Stimulated activated CD4-positive, alpha-beta T cell treated with anti-CD3 and anti-CD28 coated beads, Interleukin-12 subunit alpha, Interleukin-12 subunit beta, amount 100 ng/mL, for 48 hours (primary cell): ENCODE data around the gene ACAT1.
"Not testable (repeated sequence)": the region's sequence is repeated elsewhere in the genome, so short reads cannot be mapped to it uniquely, and the experiment has no call there.

Source experiments
- DNase-seq, 3 donors: peaks; one replicate each; pipeline ENCODE4 v3.0.0-alpha.2; 2020; ENCODE audit warnings: low read depth in 2 of 3, low spot score in 1 of 3

Gene ACAT1

GRCh38 chr11:108144615-108145014 is 23.2 kb downstream of the ACAT1 start:
- DNase-seq = no peak

DNA sequence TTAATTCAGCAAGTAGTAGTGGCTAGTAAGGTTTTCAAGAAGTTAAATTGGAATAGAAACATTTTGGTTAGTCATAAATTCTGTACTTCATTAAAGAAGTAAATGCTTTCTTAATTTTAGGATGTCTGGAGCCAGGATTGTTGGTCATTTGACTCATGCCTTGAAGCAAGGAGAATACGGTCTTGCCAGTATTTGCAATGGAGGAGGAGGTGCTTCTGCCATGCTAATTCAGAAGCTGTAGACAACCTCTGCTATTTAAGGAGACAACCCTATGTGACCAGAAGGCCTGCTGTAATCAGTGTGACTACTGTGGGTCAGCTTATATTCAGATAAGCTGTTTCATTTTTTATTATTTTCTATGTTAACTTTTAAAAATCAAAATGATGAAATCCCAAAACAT is 25.8 kb downstream of the ACAT1 start:
- DNase-seq = no peak

DNA sequence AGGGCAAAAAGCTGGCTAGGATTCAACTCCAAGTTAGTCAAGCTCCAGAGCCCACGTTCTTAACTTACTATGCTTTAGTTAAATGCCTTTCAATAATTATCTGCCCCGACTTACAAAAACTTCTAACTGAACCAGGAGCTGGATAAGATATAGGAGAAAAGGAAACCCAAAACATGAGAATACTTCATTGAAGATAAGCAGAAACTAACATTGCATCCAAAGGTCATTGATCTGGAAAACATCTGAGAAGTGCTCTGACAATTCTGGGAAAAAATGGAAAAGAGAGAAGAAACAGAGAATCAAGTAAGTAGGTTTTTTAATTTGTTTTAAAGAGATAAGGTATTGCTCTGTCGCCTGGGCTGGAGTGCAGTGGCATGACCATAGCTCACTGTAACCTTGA is 27.2 kb downstream of the ACAT1 start:
- DNase-seq = no peak

GRCh38 chr11:108154591-108154990 is 33.2 kb downstream of the ACAT1 start:
- DNase-seq = no peak

DNA sequence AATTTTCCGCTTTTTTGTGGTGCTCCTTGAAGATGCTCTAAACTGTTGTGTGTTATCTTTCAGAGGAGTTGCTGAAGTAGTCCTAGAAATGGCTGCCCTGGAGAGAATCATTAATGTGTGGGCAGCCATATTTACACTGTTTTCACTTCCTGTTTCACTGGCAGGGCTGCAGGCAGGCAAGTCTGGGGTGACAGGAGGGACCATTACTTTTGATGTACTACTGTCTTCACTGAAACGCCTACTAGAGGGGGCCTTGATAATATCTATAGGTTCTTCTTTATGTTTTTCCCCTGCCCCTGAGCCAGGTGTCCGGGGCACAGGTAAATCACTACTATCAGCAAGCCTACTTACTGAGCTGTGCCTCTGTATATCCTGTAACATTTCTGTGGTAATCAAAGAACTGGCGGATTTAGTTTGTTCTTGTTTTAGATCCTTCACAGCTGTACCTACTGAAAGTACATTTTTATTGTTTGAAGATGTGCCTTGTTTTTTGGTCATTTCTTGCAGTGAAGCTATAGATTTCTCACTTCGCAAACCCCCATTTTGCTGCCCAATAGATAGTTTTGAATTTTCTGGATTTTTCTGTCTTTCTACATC is 39.7 kb downstream of the ACAT1 start:
- no peak for DNase-seq

GRCh38 chr11:108162878-108163277 is 41.5 kb downstream of the ACAT1 start:
- DNase-seq = not testable (repeated sequence)

DNA sequence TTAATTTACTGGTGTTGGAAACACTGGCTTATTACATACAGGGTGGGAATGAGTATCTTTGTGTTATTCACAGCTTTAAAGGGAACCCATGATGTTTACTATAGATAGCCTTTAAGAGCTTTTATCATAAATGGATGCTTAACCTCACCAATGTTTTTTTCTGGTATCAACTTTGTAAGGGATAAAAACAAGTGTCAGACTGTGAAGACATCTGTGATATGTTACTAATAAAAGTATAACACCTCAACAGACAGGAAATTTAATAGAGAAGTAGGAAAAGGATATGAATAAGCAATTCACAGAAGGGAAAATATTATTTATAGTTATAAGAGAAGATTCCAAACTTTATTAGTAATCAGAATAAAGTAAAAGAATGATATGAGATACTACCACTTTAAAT is 46.3 kb downstream of the ACAT1 start:
- DNase-seq = no peak

DNA sequence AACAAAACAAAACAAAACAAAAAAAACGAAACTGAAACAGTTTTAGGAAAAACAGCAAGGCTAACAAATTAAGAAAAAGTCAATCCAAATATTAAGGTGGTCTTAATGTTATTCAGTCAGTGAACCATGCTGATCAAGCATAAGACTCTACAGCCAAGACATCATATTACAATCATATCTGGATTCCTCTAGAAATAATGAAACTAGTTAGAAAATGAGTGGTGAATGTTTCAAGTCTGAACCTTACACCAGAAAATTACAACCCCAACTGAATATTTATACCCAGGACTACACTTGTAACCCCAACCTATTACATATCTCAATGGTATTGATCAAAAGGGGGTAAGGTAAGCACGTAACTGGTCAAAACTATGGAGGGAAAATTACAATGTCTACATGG is 48.8 kb downstream of the ACAT1 start:
- no peak for DNase-seq

DNA sequence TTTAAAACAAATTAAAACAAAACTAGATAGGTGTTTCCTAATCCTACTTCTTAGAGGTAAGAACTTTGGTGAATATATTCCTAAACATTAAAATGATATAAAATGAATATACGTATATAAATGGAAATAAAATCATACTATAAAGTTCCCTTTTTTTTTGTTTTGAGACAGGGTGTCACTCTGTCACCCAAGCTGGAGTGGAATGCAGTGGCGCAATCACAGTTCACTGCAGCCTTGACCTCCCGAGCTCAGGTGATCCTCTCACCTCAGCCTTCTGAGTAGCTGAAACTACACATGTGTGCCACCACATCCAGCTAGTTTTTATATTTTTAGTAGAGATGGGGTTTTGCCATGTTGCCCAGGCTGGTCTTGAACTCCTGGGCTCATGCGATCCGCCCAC is 56.2 kb downstream of the ACAT1 start:
- no peak for DNase-seq

DNA sequence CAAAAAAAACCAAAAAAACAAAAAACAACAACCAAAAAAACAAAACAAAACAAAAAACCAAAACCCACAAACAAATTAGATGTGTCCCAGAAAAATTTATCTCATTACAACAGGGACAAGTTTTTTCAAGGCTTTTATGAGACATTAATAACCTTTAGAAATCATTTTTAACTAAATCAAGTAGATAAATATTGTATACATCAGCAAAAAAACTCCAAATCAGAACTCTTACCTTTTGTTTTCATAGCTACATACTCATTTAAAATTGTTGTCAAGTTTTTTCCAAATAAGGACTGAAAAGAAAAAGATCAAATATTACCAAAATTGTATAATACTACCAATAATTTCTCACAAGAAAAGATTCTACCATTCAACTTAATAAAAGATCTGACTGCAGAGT is 72.4 kb downstream of the ACAT1 start:
- no peak for DNase-seq

DNA sequence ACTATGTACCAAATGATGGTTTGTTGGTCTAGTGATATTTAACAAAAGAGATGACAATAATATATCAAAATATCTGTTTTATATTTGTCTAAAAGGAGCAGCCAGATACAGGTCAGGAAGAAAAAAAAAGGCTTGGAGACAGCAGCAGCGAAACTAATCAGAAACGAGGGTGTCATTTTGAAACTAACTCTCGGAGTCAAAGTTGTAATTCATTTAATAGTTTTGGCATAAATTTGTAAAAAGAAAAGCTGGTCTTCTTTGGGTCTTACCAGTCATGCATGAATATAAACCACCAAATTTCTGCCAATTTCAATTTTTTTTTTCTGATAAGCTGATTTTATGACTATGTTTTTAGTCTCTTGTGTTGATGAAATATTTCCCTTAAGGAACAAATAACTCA is 75.5 kb downstream of the ACAT1 start:
- DNase-seq = no peak
